Cardiac septum (tissue), 1 donor: ENCODE data around the gene ZYX. TPM values are rescaled to one million over a fixed set of nuclear protein-coding genes. Genes with fewer than 3 reads are reported as not detected.

ENCODE experiments used
- DNase-seq: peaks from one replicate; pipeline ENCODE4 v3.0.0-alpha.2; 2020; ENCODE audit warnings: low spot score
- intact Hi-C: fragments of 100-400 bp; cut with DNase I; formaldehyde crosslinking; loops from one replicate; pipeline ENCODE4 v1.14.0; 2022
- microRNA-seq: library from miRNA; unstranded; fragments of <30 nt; microRNA quantifications from one replicate; pipeline ENCODE4 v1.2.0, GENCODE V29; 2020
- total RNA-seq: library from RNA; stranded (reverse); fragmentation: NEBNext Ultra II Directional; extraction: Animal tissue kit (Norgen Biotek cat#: 25700); gene quantifications from one replicate; pipeline ENCODE4 v1.2.1, GENCODE V29; 2021
- donor health status: DM: no; HTN: no; CAD: no.

The ZYX gene
- total RNA-seq, 1 donor from 2014 or later: 126 TPM

- intact Hi-C loops: no loop called here
- no peak for DNase-seq
These were observed 52.6 kb downstream of the ZYX start for GRCh38 chr7:143433759-143434158.

DNA sequence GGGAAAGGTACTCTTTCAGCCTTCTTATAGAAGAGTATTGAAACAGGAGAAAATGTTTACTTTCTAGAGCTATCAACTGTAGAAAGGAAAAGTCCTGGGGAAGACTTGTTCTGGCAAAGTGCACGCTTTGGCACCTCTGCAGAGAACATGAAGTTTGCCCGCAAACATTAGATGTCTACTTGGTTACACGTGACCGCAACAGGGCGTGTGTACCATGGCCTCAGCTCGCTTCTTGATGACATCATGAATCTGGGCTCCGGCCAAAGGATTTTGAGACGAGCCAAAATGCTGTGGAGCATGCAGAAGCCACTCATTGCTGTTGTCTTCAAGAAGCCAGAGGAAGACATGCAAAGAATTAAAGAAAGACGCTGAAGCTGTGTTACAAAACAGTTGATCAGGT, 53.5 kb downstream of the ZYX start:
- intact Hi-C loops: no loop called here
- no peak for DNase-seq

- intact Hi-C loops: no loop called here
- no peak for DNase-seq
These were observed 54.1 kb downstream of the ZYX start for GRCh38 chr7:143435266-143435665.

DNA sequence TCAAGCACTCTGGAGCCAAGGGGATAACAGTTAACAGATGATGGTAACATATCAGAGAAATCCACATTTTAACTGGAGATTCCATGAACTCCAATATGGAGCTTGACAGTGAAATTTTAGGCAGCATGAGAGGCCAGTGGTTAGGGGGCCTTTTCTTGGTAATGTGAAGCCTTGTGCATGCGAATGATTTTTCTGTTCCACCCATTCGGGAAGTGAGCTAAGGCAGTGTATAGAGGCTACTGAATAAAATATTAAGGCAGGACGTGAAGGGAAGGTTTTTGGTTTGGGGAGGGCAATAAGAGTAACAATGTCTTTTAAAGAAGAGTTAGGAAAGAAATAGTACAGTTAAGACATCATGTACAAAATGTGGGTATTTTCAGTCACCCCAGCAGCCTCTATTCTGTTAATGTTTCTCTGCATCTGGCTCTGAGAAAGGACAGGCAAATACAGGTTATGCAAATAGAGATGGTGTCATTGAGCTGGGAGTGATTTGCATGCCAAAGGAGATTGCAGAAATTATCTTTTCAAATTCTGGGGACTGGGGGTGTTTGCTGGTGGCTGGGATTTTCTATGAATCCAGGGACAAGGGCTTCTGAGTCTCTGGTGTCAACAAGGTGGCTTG, 55.3 kb downstream of the ZYX start:
- intact Hi-C loops: no loop called here
- DNase-seq: no peak

DNA sequence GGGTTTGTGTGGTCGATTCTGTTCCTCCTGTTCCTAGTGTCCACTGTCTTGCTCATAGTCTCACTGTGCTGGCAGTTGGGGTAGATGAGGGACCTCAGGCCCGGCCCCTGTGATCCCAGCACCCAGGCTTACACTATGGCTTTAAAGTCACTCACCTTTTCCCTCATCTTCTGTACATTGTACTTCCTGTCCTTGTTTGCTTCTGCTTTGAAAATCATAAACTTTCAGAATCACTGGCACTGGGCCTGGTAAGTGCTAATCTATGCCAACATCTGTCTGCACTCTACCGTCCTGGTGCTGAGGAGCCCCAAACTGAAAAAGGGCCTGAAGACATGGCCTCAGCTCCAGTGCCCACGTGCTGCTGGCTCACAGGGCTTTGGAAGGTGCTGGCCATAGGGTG, 56.4 kb downstream of the ZYX start:
- no peak for DNase-seq
- intact Hi-C loops: no loop called here

- intact Hi-C loops: no loop called here
- DNase-seq: no peak
These were observed 58.7 kb downstream of the ZYX start for GRCh38 chr7:143439866-143440265.

Small RNA genes lying within 50 kb of the gene (microRNA-seq; reads per million reads assigned to microRNA genes)
- not detected for gene MIR6892

Other genes with a start within 250 kb of the ZYX start
- not detected for gene PIP, start 249.3 kb upstream of the ZYX start, total RNA-seq
- not detected for gene TAS2R39, start 197.9 kb upstream of the ZYX start, total RNA-seq
- gene TAS2R40, start 159.3 kb upstream of the ZYX start, total RNA-seq: not detected
- 208 TPM for gene GSTK1, start 117.9 kb upstream of the ZYX start, total RNA-seq
- gene TMEM139, start 96.4 kb upstream of the ZYX start, total RNA-seq: 6.9 TPM
- gene CASP2, start 93.0 kb upstream of the ZYX start, total RNA-seq: 12.6 TPM
- gene CLCN1, start 65.2 kb upstream of the ZYX start, total RNA-seq: not detected
- 0.19 TPM for gene FAM131B, start 18.6 kb upstream of the ZYX start, total RNA-seq
- gene EPHA1, start 27.5 kb downstream of the ZYX start, total RNA-seq: not detected
- gene TAS2R60, start 62.1 kb downstream of the ZYX start, total RNA-seq: not detected
- not detected for gene TAS2R41, start 96.5 kb downstream of the ZYX start, total RNA-seq
- not detected for gene CTAGE15, start 190.5 kb downstream of the ZYX start, total RNA-seq
- 0.54 TPM for gene TCAF2, start 239.6 kb downstream of the ZYX start, total RNA-seq